Nephron progenitor cell (in vitro differentiated cells): ENCODE results near the gene IL3RA.

Source experiments
- DNase-seq: peaks from one replicate; pipeline ENCODE4 v3.0.0; 2021
- H3K27ac Mint-ChIP-seq: 2 replicates; pipeline ENCODE4 v1.8.0; 2021; ENCODE audit warnings: mild to moderate bottlenecking, moderate library complexity, mixed read lengths
- H3K27me3 Mint-ChIP-seq: 2 replicates; pipeline ENCODE4 v1.8.0; 2021; ENCODE audit warnings: mild to moderate bottlenecking, low read depth, mixed read lengths; ENCODE audit not compliant: poor library complexity
- H3K36me3 Mint-ChIP-seq: 2 replicates; pipeline ENCODE4 v1.8.0; 2021; ENCODE audit warnings: low read depth, mixed read lengths
- H3K4me1 Mint-ChIP-seq: 2 replicates; pipeline ENCODE4 v1.8.0; 2021; ENCODE audit warnings: mixed read lengths
- H3K4me3 Mint-ChIP-seq: 2 replicates; pipeline ENCODE4 v1.8.0; 2021; ENCODE audit warnings: mild to moderate bottlenecking, moderate library complexity, mixed read lengths
- H3K9me3 Mint-ChIP-seq: 2 replicates; pipeline ENCODE4 v1.8.0; 2021; ENCODE audit warnings: mild to moderate bottlenecking, moderate library complexity, mixed read lengths
- CTCF ChIP-seq: fragments of 200-600 bp; sonication (generic); IDR thresholded peaks from 2 replicates; pipeline ENCODE4 v1.5.0; 2021; ENCODE audit warnings: antibody characterized with exemption

The IL3RA gene

GRCh38 chrX:1397441-1398270 lies 61.1 kb downstream of the IL3RA start:
- Mint-ChIP-seq H3K9me3 (no peaks in the 10 kb centered on the region), H3K4me1 (peaks cover 31% of the 10 kb centered on the region), H3K27me3 (peaks cover 4% of the 10 kb centered on the region), H3K4me3 (no peak overlapping the region), H3K27ac (peak overlapping the region; percentile 22), H3K36me3 (peaks cover 19% of the 10 kb centered on the region)
- TF ChIP-seq CTCF = no peak
- DNase-seq = no peak

GRCh38 chrX:1398431-1399340 lies 62.1 kb downstream of the IL3RA start:
- TF ChIP-seq CTCF = no peak
- Mint-ChIP-seq H3K27ac (no peak overlapping the region), H3K36me3 (peaks cover 19% of the 10 kb centered on the region), H3K4me3 (no peak overlapping the region), H3K4me1 (peaks cover 27% of the 10 kb centered on the region), H3K27me3 (peaks cover 4% of the 10 kb centered on the region), H3K9me3 (no peaks in the 10 kb centered on the region)
- no peak for DNase-seq

GRCh38 chrX:1400049-1400448 lies 63.5 kb downstream of the IL3RA start:
- H3K9me3 Mint-ChIP-seq = no peaks in the 10 kb centered on the region
- DNase-seq = no peak
- H3K4me1 Mint-ChIP-seq = peaks cover 13% of the 10 kb centered on the region
- peaks cover 19% of the 10 kb centered on the region for H3K36me3 Mint-ChIP-seq
- H3K27ac Mint-ChIP-seq = no peak overlapping the region
- no peak for TF ChIP-seq CTCF
- no peak overlapping the region for H3K4me3 Mint-ChIP-seq
- peaks cover 4% of the 10 kb centered on the region for H3K27me3 Mint-ChIP-seq

- Mint-ChIP-seq H3K4me3 (no peak overlapping the region), H3K4me1 (peaks cover 5% of the 10 kb centered on the region)
- DNase-seq = no peak
Observed at GRCh38 chrX:1400742-1401471, 64.3 kb downstream of the IL3RA start.

More at GRCh38 chrX:1400742-1401471, 64.3 kb downstream of the IL3RA start:
- Mint-ChIP-seq H3K36me3 (peaks cover 11% of the 10 kb centered on the region), H3K27ac (no peak overlapping the region), H3K9me3 (no peaks in the 10 kb centered on the region), H3K27me3 (peaks cover 2% of the 10 kb centered on the region)
- no peak for TF ChIP-seq CTCF
